Progenitor cell of endocrine pancreas (in vitro differentiated cells): Measurements from ENCODE around the gene NUDT13. TPM values are rescaled to one million over a fixed set of nuclear protein-coding genes. Genes with fewer than 3 reads are reported as not detected.
A peak's percentile ranks its signal among the peaks of the same experiment; 100 is the strongest.

Source experiments
- DNase-seq: peaks from one replicate; pipeline ENCODE4 v3.0.0; 2021; ENCODE audit warnings: low spot score; ENCODE audit not compliant: unreplicated experiment
- H3K27ac Mint-ChIP-seq: 2 replicates; pipeline ENCODE4 v1.8.0; 2021; ENCODE audit warnings: mild to moderate bottlenecking, moderate library complexity, mixed read lengths
- H3K27me3 Mint-ChIP-seq: 2 replicates; pipeline ENCODE4 v1.8.0; 2021; ENCODE audit warnings: mixed read lengths
- H3K36me3 Mint-ChIP-seq: 2 replicates; pipeline ENCODE4 v1.8.0; 2022; ENCODE audit warnings: mixed read lengths; ENCODE audit not compliant: insufficient read depth
- H3K4me1 Mint-ChIP-seq: 2 replicates; pipeline ENCODE4 v1.8.0; 2021; ENCODE audit warnings: low read depth, mixed read lengths
- H3K4me3 Mint-ChIP-seq: 2 replicates; pipeline ENCODE4 v1.8.0; 2021; ENCODE audit warnings: low read depth, mild to moderate bottlenecking, moderate library complexity, mixed read lengths
- H3K9me3 Mint-ChIP-seq: 2 replicates; pipeline ENCODE4 v1.8.0; 2021; ENCODE audit warnings: low read depth, mixed read lengths
- total RNA-seq: library from RNA; stranded (reverse); gene quantifications from 2 replicates; pipeline ENCODE4 v1.2.1, GENCODE V29; 2021
- TF ChIP-seq, protein P1 (sequence below): fragments of 200-600 bp; sonication (generic); IDR thresholded peaks from one replicate; pipeline ENCODE4 v1.5.0; 2021; ENCODE audit warnings: antibody characterized with exemption, mild to moderate bottlenecking; ENCODE audit not compliant: unreplicated experiment

Gene NUDT13
- total RNA-seq, 1 donor from 2014 or later = 3.7 TPM

DNA sequence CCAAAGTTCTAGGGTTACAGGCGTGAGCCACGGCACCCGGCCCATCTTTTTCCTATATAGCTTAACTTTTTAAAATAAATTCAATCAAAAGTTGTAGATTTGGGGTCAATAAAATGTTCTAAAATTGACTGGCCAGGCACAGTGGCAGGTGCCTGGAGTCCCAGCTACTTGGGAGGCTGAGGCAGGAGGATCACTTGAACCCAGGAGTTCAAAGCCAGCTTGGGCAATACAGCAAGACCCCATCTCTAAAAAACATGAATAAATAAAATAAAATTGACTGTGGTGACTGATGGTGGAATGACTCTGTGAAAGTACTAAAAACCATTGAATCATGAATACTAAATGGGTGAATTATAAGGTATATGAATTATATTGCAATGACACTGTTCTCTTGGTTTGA lies 34.4 kb upstream of the NUDT13 start:
- Mint-ChIP-seq H3K27me3 (no peaks in the 10 kb centered on the region), H3K4me3 (no peak overlapping the region), H3K9me3 (no peaks in the 10 kb centered on the region), H3K36me3 (peaks cover 8% of the 10 kb centered on the region), H3K27ac (peak overlapping the region; percentile 24), H3K4me1 (no peaks in the 10 kb centered on the region)
- TF ChIP-seq, protein P1, sequence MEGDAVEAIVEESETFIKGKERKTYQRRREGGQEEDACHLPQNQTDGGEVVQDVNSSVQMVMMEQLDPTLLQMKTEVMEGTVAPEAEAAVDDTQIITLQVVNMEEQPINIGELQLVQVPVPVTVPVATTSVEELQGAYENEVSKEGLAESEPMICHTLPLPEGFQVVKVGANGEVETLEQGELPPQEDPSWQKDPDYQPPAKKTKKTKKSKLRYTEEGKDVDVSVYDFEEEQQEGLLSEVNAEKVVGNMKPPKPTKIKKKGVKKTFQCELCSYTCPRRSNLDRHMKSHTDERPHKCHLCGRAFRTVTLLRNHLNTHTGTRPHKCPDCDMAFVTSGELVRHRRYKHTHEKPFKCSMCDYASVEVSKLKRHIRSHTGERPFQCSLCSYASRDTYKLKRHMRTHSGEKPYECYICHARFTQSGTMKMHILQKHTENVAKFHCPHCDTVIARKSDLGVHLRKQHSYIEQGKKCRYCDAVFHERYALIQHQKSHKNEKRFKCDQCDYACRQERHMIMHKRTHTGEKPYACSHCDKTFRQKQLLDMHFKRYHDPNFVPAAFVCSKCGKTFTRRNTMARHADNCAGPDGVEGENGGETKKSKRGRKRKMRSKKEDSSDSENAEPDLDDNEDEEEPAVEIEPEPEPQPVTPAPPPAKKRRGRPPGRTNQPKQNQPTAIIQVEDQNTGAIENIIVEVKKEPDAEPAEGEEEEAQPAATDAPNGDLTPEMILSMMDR = no peak
- DNase-seq = no peak

DNA sequence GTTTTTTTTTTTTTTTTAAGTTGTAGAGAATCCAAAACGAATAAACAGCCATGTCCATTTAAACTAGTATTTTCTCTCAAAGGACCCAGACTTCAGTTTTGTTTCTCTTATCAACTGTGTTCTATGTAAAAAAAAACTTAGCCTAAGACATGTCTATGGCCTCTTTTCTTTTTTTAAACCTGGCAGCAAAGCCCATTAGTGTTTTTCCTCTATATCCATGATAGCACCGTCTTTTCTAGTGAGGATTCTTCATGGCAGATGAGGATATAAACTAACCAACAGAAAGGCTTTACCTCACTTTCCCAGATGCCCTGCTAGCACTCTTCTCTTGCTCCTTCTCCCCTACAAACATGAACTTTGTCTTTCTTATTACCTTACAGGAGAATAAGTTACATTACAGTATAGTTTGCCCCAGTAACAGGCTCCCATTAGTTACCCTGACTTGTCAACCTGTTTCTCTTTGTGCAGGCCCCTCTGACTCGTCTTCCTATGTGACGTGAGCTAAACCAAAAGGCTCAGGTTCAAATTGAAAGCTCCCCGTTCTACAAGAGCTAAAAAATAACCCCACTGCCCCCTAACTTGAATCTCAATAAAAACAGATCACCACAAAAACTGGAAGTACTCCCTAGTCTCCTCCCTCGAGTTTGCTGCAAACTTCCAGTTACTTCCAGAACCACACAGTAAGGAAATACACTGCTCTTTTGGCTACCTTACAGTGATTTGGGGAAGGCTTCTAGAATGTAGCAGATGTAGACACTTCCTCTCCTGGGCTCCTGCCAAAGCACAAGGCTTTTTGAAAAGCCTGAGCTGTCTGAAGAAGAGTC lies 33.7 kb upstream of the NUDT13 start:
- DNase-seq = no peak
- H3K9me3 Mint-ChIP-seq = no peaks in the 10 kb centered on the region

DNA sequence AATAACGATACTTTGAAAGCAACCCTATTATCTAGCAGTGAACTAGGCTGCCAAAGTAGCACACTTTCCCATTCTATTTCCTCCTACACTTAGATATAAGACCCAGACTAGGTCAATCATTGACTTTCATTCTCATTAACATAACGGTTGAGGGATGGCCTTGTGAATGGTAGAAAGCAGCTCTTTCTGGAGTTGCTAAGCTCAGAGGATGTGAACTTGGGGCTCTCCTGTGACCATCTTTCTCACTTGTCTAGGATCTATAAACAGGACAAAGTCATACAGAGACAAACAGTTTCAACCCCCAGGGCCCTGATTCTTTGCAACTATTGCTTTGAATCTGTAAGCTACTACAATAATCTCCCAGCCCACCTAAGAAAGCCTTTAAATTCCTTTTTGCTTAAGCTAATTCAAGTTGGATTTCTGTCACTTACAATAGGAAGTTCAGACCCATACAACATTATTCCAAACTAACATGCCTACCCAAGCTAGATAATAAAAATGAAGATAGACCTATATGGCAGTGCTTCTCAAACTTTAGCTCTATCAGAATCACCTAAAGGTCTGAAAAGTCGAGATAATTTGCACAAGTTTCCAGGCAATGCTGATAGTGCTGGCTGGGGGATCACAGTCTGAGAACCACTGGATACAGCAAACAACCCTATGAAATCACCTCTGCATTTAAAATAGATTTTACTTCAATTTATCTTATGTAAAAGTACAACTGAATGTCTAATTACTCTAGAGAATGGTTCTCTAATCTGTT lies 30.3 kb upstream of the NUDT13 start:
- no peak for DNase-seq
- no peak overlapping the region for H3K4me3 Mint-ChIP-seq
- TF ChIP-seq, protein P1 = no peak
- H3K27me3 Mint-ChIP-seq = no peaks in the 10 kb centered on the region
- H3K9me3 Mint-ChIP-seq = no peaks in the 10 kb centered on the region
- H3K4me1 Mint-ChIP-seq = peaks cover 4% of the 10 kb centered on the region
- no peaks in the 10 kb centered on the region for H3K36me3 Mint-ChIP-seq
- no peak overlapping the region for H3K27ac Mint-ChIP-seq

More for the DNA sequence above, 33.7 kb upstream of the NUDT13 start:
- H3K4me1 Mint-ChIP-seq = no peaks in the 10 kb centered on the region
- no peak overlapping the region for H3K4me3 Mint-ChIP-seq
- no peaks in the 10 kb centered on the region for H3K27me3 Mint-ChIP-seq
- peak overlapping the region; percentile 72 for H3K27ac Mint-ChIP-seq
- TF ChIP-seq, protein P1 = no peak
- H3K36me3 Mint-ChIP-seq = peaks cover 6% of the 10 kb centered on the region

DNA sequence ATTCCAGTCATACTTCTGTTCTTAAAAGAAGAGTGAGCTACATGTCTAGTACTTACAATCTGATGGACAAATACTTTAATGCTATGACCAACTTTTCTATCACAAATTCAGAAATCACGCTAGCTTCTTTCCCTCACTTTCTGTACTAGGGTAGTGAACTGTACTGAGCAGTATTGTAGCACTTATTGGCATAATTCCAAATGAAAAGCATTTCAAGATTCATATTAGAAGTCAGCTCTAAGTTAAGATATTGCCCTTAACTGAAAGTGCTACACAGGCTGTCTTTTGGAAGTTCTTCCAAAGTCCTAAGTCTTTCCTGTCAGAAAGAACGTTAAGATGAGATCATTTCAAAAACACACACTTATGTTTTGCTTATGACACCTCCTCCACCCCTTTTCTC lies 27.0 kb upstream of the NUDT13 start:
- Mint-ChIP-seq H3K27ac (peak overlapping the region; percentile 63), H3K4me1 (peaks cover 4% of the 10 kb centered on the region), H3K4me3 (no peak overlapping the region), H3K36me3 (no peaks in the 10 kb centered on the region), H3K9me3 (no peaks in the 10 kb centered on the region), H3K27me3 (no peaks in the 10 kb centered on the region)
- DNase-seq = no peak
- TF ChIP-seq, protein P1 = no peak

DNA sequence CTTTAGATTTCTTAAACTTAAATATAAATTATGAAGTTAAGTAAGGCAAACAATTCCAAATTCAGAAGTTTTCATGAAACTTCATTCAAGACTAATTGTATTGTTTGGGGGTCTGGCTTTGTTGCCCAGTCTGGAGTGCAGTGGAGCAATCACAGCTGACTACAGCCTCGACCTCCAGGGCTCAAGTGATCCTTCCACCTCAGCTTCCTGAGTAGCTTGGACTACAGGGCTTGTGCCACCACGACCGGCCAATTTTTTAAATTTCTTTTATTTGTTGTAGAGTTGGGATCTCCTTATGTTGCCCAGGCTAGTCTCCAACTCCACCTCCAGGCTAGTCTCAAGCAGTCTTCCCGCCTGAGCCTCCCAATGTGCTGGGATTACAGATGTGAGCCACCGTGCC lies 26.0 kb upstream of the NUDT13 start:
- Mint-ChIP-seq H3K27me3 (no peaks in the 10 kb centered on the region), H3K27ac (no peak overlapping the region), H3K36me3 (no peaks in the 10 kb centered on the region), H3K9me3 (no peaks in the 10 kb centered on the region), H3K4me1 (peaks cover 4% of the 10 kb centered on the region), H3K4me3 (no peak overlapping the region)
- TF ChIP-seq, protein P1 = no peak
- DNase-seq = no peak
